Astrocyte (in vitro differentiated cells and primary cell): ENCODE results near the gene KPNA4.

ENCODE experiments used
- CTCF ChIP-seq: IDR thresholded peaks from 2 replicates; pipeline ENCODE4 v1.5.1; 2011; ENCODE audit warnings: low read depth, mild to moderate bottlenecking, inconsistent platforms, low read length, moderate library complexity; ENCODE audit not compliant: insufficient read depth
- EZH2 ChIP-seq: IDR thresholded peaks from 2 replicates; pipeline ENCODE4 v1.6.1; 2012; ENCODE audit warnings: mild to moderate bottlenecking, low read length, inconsistent platforms; ENCODE audit not compliant: insufficient read depth

DNA sequence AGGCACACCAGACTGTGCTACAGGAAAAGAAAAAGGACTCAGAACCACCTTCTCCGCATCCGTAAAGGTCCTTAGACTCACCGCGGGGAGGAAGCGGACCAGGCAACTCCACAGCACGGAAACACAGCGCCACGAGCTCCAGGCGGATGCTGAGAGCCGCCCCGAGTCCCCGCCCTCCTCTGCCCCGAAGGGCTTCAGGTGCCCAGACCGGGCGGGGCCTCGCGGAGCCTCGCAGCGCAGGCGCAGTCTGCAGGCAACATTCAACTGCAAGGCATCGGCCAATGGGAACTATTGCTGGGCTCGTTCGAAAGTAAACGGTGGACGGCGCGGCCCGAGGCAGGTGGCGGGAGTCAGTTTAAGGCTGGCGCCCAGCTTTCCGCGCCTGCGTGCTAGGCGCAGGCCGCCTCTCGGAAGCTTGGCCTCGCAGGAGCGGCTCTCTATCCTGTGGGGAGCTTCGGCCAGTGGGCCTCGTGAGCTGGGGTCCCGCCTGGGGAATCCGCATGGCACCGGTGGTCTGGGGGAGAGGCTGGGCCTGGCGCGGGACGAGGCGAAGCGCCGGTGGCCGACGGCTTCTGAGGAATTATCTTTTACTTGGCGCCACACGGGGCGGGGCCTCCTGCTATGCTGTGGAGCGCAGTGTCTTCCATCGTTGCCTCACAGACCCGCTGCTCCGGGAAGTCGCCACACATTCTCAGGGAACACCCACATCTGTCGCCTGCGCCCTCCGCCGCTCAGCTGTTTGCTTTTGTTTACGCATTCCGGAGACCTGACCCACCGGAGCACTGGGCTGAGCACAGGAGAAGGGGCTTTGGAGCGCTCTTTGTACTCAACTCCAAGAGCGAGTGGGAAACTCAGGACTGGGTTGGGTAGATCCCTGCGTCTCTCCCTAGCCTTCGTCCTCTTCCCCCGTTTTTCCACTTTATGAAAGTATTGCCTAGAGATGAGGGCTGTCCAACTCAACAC lies 115.5 kb downstream of the KPNA4 start, which contains the start of gene TRIM59:
- TF ChIP-seq CTCF: no peak
- no peak for TF ChIP-seq EZH2
